AG04450 (cell line): ENCODE results near the gene ADORA1. TPM values are rescaled to one million over a fixed set of nuclear protein-coding genes. Genes with fewer than 3 reads are reported as not detected.

ENCODE experiments used
- CTCF ChIA-PET: fragments of 300-600, 350-600 bp; formaldehyde crosslinking; extraction: SDS; loops from one replicate; lab custom pipeline; 2022; ENCODE audit warnings: antibody characterized with exemption, inconsistent platforms; lab: Charles Lee
- POLR2A ChIA-PET: fragments of 350-600 bp; formaldehyde crosslinking; extraction: SDS; loops from one replicate; lab custom pipeline; 2021; ENCODE audit warnings: antibody characterized with exemption, inconsistent platforms; lab: Yijun Ruan, JAX
- DNase-seq: peaks from one replicate; pipeline ENCODE4 v3.0.0-alpha.2; 2011; ENCODE audit warnings: low read depth, low spot score
- H3K27ac ChIP-seq: one replicate; pipeline ENCODE4 v1.5.1; 2012; ENCODE audit warnings: low read depth, low read length, control low read depth
- H3K27me3 ChIP-seq: one replicate; pipeline ENCODE4 v1.6.0; 2012; ENCODE audit warnings: low read length; ENCODE audit not compliant: control insufficient read depth, insufficient read depth
- H3K4me3 ChIP-seq: 2 replicates; pipeline ENCODE4 v1.5.1; 2011; ENCODE audit warnings: mild to moderate bottlenecking, low read depth, low read length, control low read depth
- H3K9me3 ChIP-seq: 2 replicates; pipeline ENCODE4 v1.5.1; 2012; ENCODE audit warnings: low read length; ENCODE audit not compliant: control insufficient read depth, insufficient read depth
- polyA plus RNA-seq: library from polyadenylated mRNA; depleted of rRNA; stranded (reverse); fragments of >200 nt; gene quantifications from 2 replicates; pipeline ENCODE4 v1.2.3, GENCODE V29; 2011
- TF ChIP-seq, protein P1 (sequence below): IDR thresholded peaks from 2 replicates; pipeline ENCODE4 v1.5.1; 2011; ENCODE audit warnings: low read depth, low read length, control low read depth, inconsistent platforms

The ADORA1 gene
- polyA plus RNA-seq, 1 experiment: 1.7 TPM

DNA sequence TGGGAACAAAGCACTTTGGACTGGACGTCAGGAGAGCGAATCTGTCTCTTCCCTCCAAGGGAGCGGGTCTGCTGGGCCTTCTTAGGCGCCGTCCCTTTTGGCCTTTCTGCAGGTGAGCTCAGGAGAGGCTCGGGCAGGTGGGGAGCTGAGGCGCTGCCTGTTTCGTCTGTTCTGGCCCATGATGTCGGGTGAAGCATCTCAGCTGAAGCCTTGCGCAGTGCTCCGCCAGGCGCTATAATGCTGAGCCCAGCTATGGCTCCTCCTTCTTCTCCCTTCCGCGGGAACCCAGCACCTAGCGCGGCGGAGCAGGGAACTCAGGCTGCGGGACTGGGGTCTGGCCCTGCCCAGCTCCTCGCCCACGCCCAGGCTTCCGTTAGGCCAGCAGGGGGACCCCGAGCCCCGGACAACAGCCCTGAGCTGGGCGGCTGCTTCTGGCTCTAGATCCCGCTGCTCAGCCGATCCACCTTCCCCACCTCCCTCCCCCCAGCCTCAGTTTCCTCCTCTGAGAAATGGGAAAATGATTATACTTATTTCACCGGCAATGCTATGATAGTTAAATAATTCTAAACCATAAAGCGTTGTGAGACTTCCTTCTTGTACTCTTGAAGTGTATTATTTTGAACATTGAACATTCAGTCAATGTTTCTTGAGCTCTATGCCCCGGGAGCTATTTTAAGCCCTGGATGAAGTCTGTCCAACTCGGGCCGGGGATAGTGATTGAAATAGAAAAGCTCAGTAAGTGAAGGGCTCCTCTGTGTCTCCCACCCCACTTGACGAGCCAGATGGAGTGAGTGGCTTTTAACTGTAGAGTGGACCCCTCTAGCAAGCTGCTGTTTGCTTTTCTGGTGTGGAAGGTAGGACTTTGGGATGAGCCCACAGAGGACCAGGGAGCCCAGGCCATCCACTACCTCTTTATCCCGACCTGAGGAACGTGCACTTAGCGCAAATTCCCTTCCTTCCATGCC lies 9.6 kb upstream of the ADORA1 start:
- ChIA-PET POLR2A (interaction anchor here (1.2 to 1.4 kb wide), 2 partner anchors 98 to 151 kb away, joined by 4 to 7 read pairs; no protein-coding TSS in a partner anchor), CTCF (interaction anchor here (0.7 to 10.6 kb wide), 37 partner anchors 9 to 169 kb away, joined by 3 to 253 read pairs (median 5); partner anchors contain the start of gene ADORA1)
- no peak overlapping the region for H3K4me3 ChIP-seq
- H3K27ac ChIP-seq: no peak overlapping the region
- TF ChIP-seq, protein P1, sequence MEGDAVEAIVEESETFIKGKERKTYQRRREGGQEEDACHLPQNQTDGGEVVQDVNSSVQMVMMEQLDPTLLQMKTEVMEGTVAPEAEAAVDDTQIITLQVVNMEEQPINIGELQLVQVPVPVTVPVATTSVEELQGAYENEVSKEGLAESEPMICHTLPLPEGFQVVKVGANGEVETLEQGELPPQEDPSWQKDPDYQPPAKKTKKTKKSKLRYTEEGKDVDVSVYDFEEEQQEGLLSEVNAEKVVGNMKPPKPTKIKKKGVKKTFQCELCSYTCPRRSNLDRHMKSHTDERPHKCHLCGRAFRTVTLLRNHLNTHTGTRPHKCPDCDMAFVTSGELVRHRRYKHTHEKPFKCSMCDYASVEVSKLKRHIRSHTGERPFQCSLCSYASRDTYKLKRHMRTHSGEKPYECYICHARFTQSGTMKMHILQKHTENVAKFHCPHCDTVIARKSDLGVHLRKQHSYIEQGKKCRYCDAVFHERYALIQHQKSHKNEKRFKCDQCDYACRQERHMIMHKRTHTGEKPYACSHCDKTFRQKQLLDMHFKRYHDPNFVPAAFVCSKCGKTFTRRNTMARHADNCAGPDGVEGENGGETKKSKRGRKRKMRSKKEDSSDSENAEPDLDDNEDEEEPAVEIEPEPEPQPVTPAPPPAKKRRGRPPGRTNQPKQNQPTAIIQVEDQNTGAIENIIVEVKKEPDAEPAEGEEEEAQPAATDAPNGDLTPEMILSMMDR: peak; percentile 85
- peaks cover 50% of the 10 kb centered on the region for H3K27me3 ChIP-seq
- H3K9me3 ChIP-seq: no peaks in the 10 kb centered on the region; the same call in 1 of the 2 replicates
- peak; percentile 21 for DNase-seq

DNA sequence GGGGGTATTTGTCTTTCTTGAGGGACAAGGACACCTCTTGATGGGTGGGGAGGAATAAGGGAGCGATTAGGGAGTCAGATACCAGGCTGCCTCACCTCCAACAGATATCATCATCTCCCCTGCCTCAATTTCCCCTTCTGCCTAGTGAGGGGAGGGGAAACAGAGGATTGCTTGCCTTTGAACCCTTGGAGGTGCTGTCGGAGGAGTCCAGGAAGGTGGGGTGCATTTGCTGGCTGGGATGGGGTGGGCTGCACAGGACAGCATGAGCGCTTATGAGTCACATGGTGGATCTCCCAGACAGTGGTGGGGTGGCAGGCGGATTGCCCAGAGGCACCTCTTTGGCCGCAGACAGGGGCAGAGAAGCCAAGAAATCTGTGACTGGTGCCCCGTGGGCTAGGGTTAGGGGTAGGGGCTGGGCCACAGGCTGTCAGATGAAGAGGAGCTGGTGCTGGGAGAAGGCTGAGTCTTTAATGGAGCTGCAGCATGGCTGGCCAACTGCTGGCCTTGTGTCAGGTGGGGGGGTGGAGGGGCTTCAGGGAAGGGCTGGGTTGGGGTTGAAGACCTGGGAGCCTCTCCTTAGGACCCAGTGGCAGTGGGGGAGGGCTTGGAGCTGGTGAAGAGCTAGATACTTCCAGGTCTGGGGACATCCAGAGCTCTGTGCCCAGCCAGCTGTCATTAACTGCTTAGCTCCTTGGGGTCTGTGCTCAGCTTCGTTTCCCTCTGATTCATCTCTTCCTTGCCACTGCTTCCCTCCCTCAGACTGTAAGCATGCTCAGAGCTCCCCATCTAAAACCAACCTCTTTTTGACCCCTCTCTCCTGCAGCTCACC lies 7.0 kb upstream of the ADORA1 start:
- Histone ChIP-seq H3K27me3 (peaks cover 69% of the 10 kb centered on the region), H3K4me3 (no peak overlapping the region), H3K27ac (no peak overlapping the region), H3K9me3 (no peaks in the 10 kb centered on the region; the same call in 1 of the 2 replicates)
- DNase-seq: no peak
- CTCF ChIA-PET: interaction anchor here (0.6 to 10.6 kb wide), 8 partner anchors 12 to 154 kb away, joined by 3 to 253 read pairs (median 4); no protein-coding TSS in a partner anchor
- POLR2A ChIA-PET: no interaction called here
- TF ChIP-seq, protein P1: no peak

DNA sequence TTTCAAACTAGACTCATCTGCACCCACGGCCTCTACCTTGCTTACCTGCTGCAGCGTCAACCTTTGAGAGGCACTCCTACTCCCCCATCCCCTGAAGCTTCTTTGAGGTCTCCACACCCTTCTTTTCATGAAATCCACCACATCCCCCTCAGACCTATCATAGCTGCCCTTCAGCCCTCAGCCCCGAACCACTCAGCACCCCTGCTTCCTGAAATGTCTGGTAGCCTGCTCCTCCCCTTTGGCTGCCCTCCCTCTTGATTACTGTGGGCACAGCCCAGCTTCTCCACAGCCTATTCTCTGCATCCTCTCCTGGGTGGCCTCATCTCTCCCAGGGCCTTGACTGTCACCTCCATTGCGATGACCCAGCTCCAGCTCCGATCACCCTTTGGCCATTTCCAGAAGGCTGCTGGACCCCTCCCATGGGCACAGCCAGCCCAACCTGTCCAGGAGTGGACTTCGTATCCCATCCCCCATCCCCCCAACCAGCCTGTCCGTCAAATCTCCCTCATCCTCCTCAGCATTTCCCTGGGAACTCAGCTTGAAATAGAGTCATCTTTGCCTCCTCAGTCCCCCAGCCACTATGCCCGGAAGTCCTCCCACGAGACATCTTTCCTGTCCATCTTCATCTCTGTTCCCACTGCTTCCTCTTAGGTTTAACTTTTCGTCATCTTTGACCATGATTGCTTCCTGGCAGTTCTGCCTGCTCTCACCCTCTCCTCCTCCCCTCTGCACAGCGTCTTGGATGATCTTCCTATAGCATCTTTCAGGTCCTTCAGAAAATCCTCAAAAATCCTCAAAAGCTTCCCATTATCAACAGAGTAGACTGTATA lies 6.1 kb upstream of the ADORA1 start:
- Histone ChIP-seq H3K4me3 (no peak overlapping the region), H3K27me3 (peaks cover 63% of the 10 kb centered on the region), H3K27ac (no peak overlapping the region), H3K9me3 (no peaks in the 10 kb centered on the region; the same call in 1 of the 2 replicates)
- ChIA-PET POLR2A (no interaction called here), CTCF (interaction anchor here (0.8 to 10.6 kb wide), 6 partner anchors 12 to 149 kb away, joined by 3 to 253 read pairs (median 19); no protein-coding TSS in a partner anchor)
- TF ChIP-seq, protein P1: no peak
- DNase-seq: no peak

DNA sequence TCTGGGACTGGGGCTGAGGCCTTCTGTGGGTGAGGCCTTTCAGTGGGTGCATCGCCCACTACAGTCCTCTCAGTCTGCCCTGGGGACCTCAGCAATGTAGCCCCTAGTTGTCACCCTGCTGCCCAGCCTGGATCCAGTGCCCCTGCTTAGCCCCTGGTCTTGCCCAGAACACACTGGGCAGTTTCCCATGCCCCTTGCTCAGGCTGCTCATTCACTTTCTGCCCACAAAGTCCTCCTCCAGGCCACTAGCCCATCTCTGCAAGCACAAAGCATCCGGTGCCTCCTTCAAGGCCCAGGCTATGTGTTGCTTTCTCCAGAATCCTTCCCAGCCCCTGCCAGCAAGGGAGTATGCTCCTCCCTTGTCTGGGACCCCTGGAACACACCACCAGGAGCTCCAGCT lies 5.4 kb upstream of the ADORA1 start:
- no peak overlapping the region for H3K27ac ChIP-seq
- no peak overlapping the region for H3K4me3 ChIP-seq
- H3K9me3 ChIP-seq: no peaks in the 10 kb centered on the region
- ChIA-PET CTCF (interaction anchor here (6.3 to 10.6 kb wide), 2 partner anchors 93 to 148 kb away, joined by 164 to 253 read pairs; no protein-coding TSS in a partner anchor), POLR2A (no interaction called here)
- H3K27me3 ChIP-seq: peaks cover 66% of the 10 kb centered on the region
- DNase-seq: no peak
- TF ChIP-seq, protein P1: no peak
